Activated CD4-positive, alpha-beta T cell treated with anti-CD3 and anti-CD28 coated beads, Interleukin-2, amount 50 U/mL, for 48 hours (primary cell): Measurements from ENCODE around the gene KIF9.
"Not testable (repeated sequence)": the region's sequence is repeated elsewhere in the genome, so short reads cannot be mapped to it uniquely, and the experiment has no call there.

Source experiments
- DNase-seq, 2 experiments: peaks; one replicate each; pipeline ENCODE4 v3.0.0-alpha.2; 2020

KIF9 gene

DNA sequence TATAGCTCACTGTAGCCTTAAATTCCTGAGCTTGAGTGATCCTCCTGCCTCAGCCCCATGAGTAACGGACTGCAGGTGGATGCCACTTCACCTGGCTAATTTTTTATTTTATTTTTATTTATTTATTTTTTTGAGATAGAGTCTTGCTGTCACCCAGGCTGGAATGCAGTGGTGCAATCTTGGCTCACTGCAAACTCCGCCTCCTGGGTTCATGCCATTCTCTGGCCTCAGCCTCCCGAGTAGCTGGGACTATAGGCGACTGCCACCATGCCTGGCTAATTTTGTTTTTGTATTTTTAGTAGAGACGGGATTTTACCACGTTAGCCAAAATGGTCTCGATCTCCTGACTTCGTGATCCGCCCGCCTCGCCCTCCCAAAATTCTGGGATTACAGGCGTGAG, 102.6 kb downstream of the KIF9 start:
- DNase-seq, result not testable (repeated sequence)
